Activated T-helper 2 cell treated with anti-CD3 and anti-CD28 coated beads, Interferon-gamma antibody, Interleukin-2, Interleukin-4, amounts not matched to agents 10 μg/mL and 5 μg/mL and 100 μg/mL, durations not matched to agents 14 hours and 24 hours and 36 hours (primary cell): ENCODE results near the gene AK9. TPM values are rescaled to one million over a fixed set of nuclear protein-coding genes. Genes with fewer than 3 reads are reported as not detected.

Experiments used
- DNase-seq: peaks from one replicate; pipeline ENCODE4 v3.0.0; 2021; ENCODE audit warnings: low spot score
- H3K27ac Mint-ChIP-seq: one replicate; pipeline ENCODE4 v1.8.0; 2021; ENCODE audit warnings: mixed read lengths
- H3K27me3 Mint-ChIP-seq: one replicate; pipeline ENCODE4 v1.8.0; 2021; ENCODE audit warnings: low read depth, mixed read lengths
- H3K36me3 Mint-ChIP-seq: one replicate; pipeline ENCODE4 v1.8.0; 2021; ENCODE audit warnings: low read depth, mixed read lengths
- H3K4me1 Mint-ChIP-seq: one replicate; pipeline ENCODE4 v1.8.0; 2021; ENCODE audit warnings: low read depth, mixed read lengths
- H3K4me3 Mint-ChIP-seq: one replicate; pipeline ENCODE4 v1.8.0; 2021; ENCODE audit warnings: low read depth, mild to moderate bottlenecking, moderate library complexity, mixed read lengths
- H3K9me3 Mint-ChIP-seq: one replicate; pipeline ENCODE4 v1.8.0; 2021; ENCODE audit warnings: mixed read lengths
- intact Hi-C: fragments of 100-400 bp; cut with micrococcal nuclease; formaldehyde crosslinking; loops from one replicate; pipeline ENCODE4 v1.15.1; 2023
- total RNA-seq: library from RNA; stranded (reverse); gene quantifications from 2 replicates; pipeline ENCODE4 v1.2.3, GENCODE V29; 2022

The AK9 gene
- total RNA-seq, 1 donor from 2014 or later: 3.8 TPM

DNA sequence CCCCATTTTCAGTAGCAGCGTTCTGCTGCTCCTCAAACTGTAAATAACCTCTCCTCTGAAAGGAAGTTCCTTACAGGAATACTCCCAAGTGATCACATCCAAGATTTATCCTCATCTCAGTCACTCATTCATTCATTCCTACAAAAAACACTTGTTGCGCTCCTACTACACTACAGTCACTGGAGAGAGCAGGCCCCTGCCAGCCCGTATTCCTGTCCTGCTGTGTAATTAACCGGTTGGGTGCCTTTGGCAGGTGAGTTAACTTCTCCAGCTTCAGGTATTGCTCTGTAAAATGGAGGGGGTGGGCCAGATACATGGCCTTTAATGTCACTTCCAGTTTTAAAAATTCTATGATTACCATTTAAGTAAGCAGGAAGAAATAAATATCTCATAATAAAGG is 192.9 kb downstream of the AK9 start:
- no peak for DNase-seq
- H3K27me3 Mint-ChIP-seq: no peaks in the 10 kb centered on the region
- peaks cover 35% of the 10 kb centered on the region for H3K4me1 Mint-ChIP-seq
- H3K9me3 Mint-ChIP-seq: no peaks in the 10 kb centered on the region
- intact Hi-C loops: no loop called here
- no peak overlapping the region for H3K4me3 Mint-ChIP-seq
- no peaks in the 10 kb centered on the region for H3K36me3 Mint-ChIP-seq
- H3K27ac Mint-ChIP-seq: no peak overlapping the region

DNA sequence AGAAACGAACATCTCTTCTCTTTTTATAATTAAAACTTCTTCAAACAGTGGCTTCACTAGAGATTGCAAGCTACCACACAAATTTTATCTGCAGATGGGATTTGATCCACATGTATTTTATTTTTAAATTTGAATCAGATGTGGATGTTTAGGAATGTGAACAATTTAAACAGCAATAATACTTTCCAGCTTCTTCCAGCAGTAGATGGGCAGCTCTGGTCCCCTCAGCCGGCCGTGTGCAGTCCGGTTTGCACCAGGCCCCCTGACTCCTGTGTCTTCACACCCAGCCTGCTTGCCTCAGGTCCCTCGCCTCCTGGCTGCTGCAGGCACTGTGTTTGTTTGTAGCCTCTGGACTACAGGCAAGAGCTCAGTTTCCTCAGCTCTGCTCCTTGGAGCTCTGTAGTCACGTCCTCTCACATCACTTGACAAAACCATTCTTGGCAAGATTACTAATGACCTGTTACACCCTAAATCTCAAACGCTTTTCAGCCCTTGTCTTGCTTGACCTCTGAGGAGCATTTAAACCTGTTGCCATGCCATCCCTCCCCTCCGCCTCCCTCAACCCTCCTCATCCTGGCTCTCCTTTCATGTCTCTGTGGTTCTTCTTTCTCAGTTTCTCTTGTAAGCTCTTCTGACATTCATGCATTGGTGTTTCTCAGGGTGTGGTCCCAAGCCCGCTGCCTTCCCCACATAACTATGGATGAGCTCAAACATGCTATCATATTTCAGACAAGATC is 194.8 kb downstream of the AK9 start:
- Mint-ChIP-seq H3K27ac (peak overlapping the region; percentile 5), H3K27me3 (no peaks in the 10 kb centered on the region), H3K36me3 (no peaks in the 10 kb centered on the region), H3K4me3 (no peak overlapping the region), H3K4me1 (peaks cover 45% of the 10 kb centered on the region), H3K9me3 (no peaks in the 10 kb centered on the region)
- DNase-seq: no peak
- intact Hi-C loops: no loop called here

DNA sequence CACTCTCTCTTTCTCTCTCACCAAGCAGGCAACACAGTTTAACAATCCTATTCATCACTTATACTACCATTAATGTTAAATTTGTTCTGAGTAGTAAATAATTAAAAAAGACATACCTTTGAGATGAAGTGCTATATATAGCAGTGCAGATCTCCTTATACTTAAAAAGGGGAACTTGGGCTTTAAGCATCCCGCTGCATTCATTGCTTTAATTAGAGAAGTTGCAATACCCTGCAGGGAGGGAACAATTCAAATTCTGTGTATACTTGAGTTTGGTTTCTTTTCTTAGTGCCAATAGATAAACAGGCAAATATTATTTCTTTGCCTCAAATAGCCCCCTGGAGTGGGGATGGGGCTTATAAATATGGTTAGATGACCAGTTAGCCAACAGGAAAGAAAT is 197.1 kb downstream of the AK9 start:
- Mint-ChIP-seq H3K4me1 (peaks cover 59% of the 10 kb centered on the region), H3K4me3 (no peak overlapping the region), H3K27me3 (no peaks in the 10 kb centered on the region), H3K27ac (no peak overlapping the region), H3K9me3 (no peaks in the 10 kb centered on the region), H3K36me3 (no peaks in the 10 kb centered on the region)
- intact Hi-C loops: loop anchor here (5.0 kb wide), 1 partner anchor 33 kb away; no protein-coding TSS in a partner anchor
- DNase-seq: no peak

DNA sequence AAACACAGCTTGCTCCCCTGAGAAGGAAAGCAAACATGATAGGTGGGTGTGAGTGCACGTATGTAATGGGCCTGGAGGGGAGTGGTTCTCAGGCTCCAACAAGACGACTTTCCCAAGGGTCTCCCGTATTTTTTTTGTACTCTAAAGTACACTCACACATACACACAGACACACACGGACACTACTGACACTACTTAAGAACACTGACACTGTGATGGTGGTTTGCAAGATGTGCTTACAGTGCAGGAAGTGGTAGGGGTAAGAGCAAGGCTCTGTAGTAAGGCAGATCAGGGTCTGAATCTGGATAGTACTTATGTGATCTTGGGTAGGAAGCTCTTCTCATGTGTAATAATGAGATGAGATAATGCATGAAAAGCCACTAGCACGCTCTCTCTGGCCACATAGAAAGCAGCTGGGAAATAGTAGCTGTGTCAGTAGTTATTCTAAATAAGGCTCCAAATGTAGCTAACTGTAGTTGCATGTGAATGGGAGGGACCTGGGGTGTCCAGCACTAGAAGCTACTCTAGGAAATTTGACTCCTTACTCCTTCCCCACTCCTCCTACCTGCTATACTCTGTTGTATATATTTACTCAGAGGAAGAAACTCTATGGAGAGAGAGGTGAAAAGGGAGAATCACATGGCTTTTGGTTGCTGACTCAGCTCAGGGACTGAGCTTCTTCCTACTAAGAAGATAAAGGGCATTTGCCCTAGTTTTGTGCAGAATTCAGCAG is 199.6 kb downstream of the AK9 start:
- DNase-seq: peak; percentile 57
- no peaks in the 10 kb centered on the region for H3K36me3 Mint-ChIP-seq
- no peaks in the 10 kb centered on the region for H3K9me3 Mint-ChIP-seq
- no peaks in the 10 kb centered on the region for H3K27me3 Mint-ChIP-seq
- peak overlapping the region; percentile 94 for H3K27ac Mint-ChIP-seq
- peak overlapping the region; percentile 58 for H3K4me3 Mint-ChIP-seq
- intact Hi-C loops: loop anchor here (1.0 to 5.0 kb wide), 6 partner anchors 8 to 109 kb away; partner anchors contain the start of genes CD164 and ZBTB24
- peaks cover 51% of the 10 kb centered on the region for H3K4me1 Mint-ChIP-seq

- Mint-ChIP-seq H3K27ac (peak overlapping the region; percentile 94), H3K36me3 (no peaks in the 10 kb centered on the region), H3K27me3 (no peaks in the 10 kb centered on the region), H3K9me3 (no peaks in the 10 kb centered on the region), H3K4me1 (peaks cover 50% of the 10 kb centered on the region), H3K4me3 (peak overlapping the region; percentile 58)
- no peak for DNase-seq
- intact Hi-C loops: loop anchor here (1.0 to 5.0 kb wide), 6 partner anchors 7 to 108 kb away; partner anchors contain the start of genes CD164 and ZBTB24
These were observed 200.3 kb downstream of the AK9 start for GRCh38 chr6:109490713-109491112.

DNA sequence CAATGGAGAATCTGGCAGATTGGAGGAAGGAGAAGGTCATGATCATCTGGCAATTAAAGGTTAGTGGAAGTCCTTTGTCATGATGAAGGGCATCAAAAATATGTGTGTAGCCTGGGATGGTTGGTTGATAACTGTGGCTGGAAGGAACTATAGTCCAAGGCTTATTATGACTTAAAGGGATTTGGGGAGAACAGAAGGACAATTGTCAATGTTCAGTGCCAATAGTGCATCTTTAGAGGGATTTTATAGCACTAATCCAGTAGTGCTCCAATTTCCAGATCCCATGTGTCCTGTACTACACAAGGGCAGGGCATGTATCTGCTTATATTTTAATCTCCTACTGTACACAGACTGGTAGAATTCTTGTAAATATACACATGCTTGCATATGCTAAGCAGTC is 203.0 kb downstream of the AK9 start:
- Mint-ChIP-seq H3K27ac (no peak overlapping the region), H3K27me3 (no peaks in the 10 kb centered on the region), H3K9me3 (no peaks in the 10 kb centered on the region), H3K4me1 (peaks cover 40% of the 10 kb centered on the region), H3K4me3 (no peak overlapping the region), H3K36me3 (no peaks in the 10 kb centered on the region)
- intact Hi-C loops: no loop called here
- no peak for DNase-seq

DNA sequence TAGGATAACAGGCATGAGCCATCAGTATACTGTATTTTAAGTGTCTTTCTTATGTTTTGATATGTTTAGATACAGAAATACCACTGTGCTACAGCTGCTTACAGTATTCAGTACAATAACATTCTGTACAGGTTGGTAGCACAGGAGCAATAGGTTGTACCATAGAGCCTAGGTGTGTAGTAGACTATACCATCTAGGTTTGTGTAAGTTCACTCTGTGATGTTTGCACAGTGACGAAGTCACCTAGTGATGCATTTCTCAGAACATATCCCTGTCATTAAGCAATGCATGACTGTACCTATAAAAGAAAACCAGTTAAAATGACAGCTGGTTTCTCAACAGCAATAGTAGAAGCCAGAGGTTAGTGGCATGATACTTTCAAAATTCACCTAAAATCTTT is 204.9 kb downstream of the AK9 start:
- no peak overlapping the region for H3K27ac Mint-ChIP-seq
- intact Hi-C loops: no loop called here
- H3K4me3 Mint-ChIP-seq: no peak overlapping the region
- H3K36me3 Mint-ChIP-seq: peaks cover 14% of the 10 kb centered on the region
- no peak for DNase-seq
- H3K27me3 Mint-ChIP-seq: no peaks in the 10 kb centered on the region
- peaks cover 42% of the 10 kb centered on the region for H3K4me1 Mint-ChIP-seq
- H3K9me3 Mint-ChIP-seq: no peaks in the 10 kb centered on the region

DNA sequence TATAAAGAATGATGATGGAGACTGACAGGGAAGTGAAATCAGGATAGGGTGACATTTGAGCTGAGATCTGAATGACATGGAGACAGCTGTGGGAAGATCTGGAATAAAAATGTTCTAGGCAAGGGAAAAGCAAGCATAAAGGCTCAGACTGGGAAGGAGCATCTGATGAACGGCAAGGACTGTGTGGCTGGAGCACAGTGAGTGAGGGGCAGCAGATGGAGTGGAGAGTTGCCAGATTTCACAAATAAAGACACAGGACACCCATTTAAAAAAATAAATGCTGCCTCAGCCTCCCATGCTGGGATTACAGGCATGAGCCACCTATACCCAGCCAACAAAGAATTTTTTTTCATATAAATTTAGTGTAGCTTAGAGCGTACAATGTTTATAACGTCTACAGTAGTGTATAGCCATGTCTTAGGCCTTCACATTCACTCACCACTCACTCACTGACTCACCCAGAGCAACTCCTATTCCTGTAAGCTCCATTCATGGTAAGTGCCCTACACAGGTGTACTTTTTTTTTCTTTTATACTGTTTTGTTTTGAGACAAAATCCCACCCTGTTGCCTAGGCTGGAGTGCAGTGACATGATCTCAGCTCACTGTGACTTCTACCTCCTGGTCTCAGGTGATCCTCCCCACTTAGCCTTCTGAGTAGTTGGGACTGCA is 205.6 kb downstream of the AK9 start:
- no peaks in the 10 kb centered on the region for H3K9me3 Mint-ChIP-seq
- H3K4me3 Mint-ChIP-seq: no peak overlapping the region
- intact Hi-C loops: no loop called here
- DNase-seq: no peak
- H3K36me3 Mint-ChIP-seq: peaks cover 21% of the 10 kb centered on the region
- no peak overlapping the region for H3K27ac Mint-ChIP-seq
- peaks cover 41% of the 10 kb centered on the region for H3K4me1 Mint-ChIP-seq
- no peaks in the 10 kb centered on the region for H3K27me3 Mint-ChIP-seq

GRCh38 chr6:109484122-109484521 is 206.9 kb downstream of the AK9 start:
- no peak overlapping the region for H3K27ac Mint-ChIP-seq
- intact Hi-C loops: loop anchor here (5.0 kb wide), 2 partner anchors 33 to 42 kb away; partner anchors contain the start of genes PPIL6 and SMPD2
- DNase-seq: no peak

GRCh38 chr6:109483735-109484057 is 207.3 kb downstream of the AK9 start:
- H3K4me3 Mint-ChIP-seq: peak overlapping the region; percentile 73
- H3K27me3 Mint-ChIP-seq: no peaks in the 10 kb centered on the region
- peaks cover 44% of the 10 kb centered on the region for H3K4me1 Mint-ChIP-seq
- peaks cover 36% of the 10 kb centered on the region for H3K36me3 Mint-ChIP-seq
- intact Hi-C loops: loop anchor here (1.0 to 5.0 kb wide), 5 partner anchors 8 to 389 kb away; partner anchors contain the start of genes AK9, CEP57L1, FIG4 and PPIL6
- H3K9me3 Mint-ChIP-seq: no peaks in the 10 kb centered on the region
- DNase-seq: no peak
- peak overlapping the region; percentile 42 for H3K27ac Mint-ChIP-seq

More at GRCh38 chr6:109484122-109484521, 206.9 kb downstream of the AK9 start:
- H3K27me3 Mint-ChIP-seq: no peaks in the 10 kb centered on the region
- peaks cover 40% of the 10 kb centered on the region for H3K4me1 Mint-ChIP-seq
- no peaks in the 10 kb centered on the region for H3K9me3 Mint-ChIP-seq
- H3K36me3 Mint-ChIP-seq: peaks cover 32% of the 10 kb centered on the region
- H3K4me3 Mint-ChIP-seq: peak overlapping the region; percentile 73

- H3K9me3 Mint-ChIP-seq: no peaks in the 10 kb centered on the region
- peaks cover 42% of the 10 kb centered on the region for H3K36me3 Mint-ChIP-seq
- H3K4me1 Mint-ChIP-seq: peaks cover 50% of the 10 kb centered on the region
- intact Hi-C loops: loop anchor here (1.0 to 5.0 kb wide), 5 partner anchors 8 to 388 kb away; partner anchors contain the start of genes AK9, CEP57L1, FIG4 and PPIL6
- peak within 1 kb of the TSS; percentile 95 for H3K4me3 Mint-ChIP-seq
- H3K27me3 Mint-ChIP-seq: no peaks in the 10 kb centered on the region
- peak within 1 kb of the TSS; percentile 88 for H3K27ac Mint-ChIP-seq
- DNase-seq: peak; percentile 88
These were observed 207.9 kb downstream of the AK9 start, which contains the start of gene ZBTB24 for GRCh38 chr6:109482905-109483734. ZBTB24 (minus strand) TSS chr6:109483219; CDS start chr6:109482026, 1,193 bp downstream.

DNA sequence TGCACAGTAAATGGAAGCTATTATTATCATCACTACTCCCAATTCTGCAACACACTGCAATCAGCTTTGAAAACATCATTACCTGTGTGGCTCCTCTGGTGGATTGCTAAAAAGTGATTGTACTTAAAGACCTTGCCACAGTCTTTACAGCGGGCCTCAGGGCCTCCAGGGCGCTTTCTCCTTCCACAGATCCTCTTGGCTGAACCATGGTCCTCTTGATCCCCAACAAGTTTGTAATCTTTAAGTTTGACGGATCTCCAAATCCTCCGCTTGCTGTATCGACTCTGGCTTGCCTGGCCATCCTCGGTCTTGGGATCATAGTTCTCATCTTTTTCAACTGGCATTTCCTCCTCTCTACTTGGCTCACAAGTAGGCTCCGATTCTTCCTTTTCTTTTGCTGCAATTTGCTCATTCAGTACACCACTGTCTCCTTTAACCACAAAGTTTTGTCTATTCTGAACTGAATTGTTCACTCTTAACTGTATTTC is 210.0 kb downstream of the AK9 start:
- DNase-seq: no peak
- Mint-ChIP-seq H3K27me3 (no peaks in the 10 kb centered on the region), H3K4me3 (peak overlapping the region; percentile 95), H3K4me1 (peaks cover 59% of the 10 kb centered on the region), H3K9me3 (no peaks in the 10 kb centered on the region), H3K27ac (peak overlapping the region; percentile 36), H3K36me3 (peaks cover 60% of the 10 kb centered on the region)
- intact Hi-C loops: loop anchor here (5.0 kb wide), 2 partner anchors 36 to 39 kb away; partner anchors contain the start of genes PPIL6 and SMPD2
